SIG-M5 treated with dmso at 0.1 percent for 504 hours (cell line): ENCODE data around the gene NBPF20.
"Not testable (repeated sequence)": the region's sequence is repeated elsewhere in the genome, so short reads cannot be mapped to it uniquely, and the experiment has no call there.

ENCODE experiments used
- DNase-seq: peaks from one replicate; lab custom pipeline; 2025; ENCODE audit not compliant: unreplicated experiment; lab: John Stamatoyannopoulos, UW

NBPF20 gene

GRCh38 chr1:145425436-145426029 lies at the start of gene NBPF20:
TSS of gene NBPF20 (minus strand) at chr1:145425603. CDS start at chr1:145405272, 20,331 bp downstream.
- peak; percentile 74 for DNase-seq

GRCh38 chr1:145474837-145475368 lies 49.5 kb upstream of the NBPF20 start:
- DNase-seq: not testable (repeated sequence)

- not testable (repeated sequence) for DNase-seq
Measured at GRCh38 chr1:145472731-145473130, 47.3 kb upstream of the NBPF20 start.

- DNase-seq: not testable (repeated sequence)
Measured at GRCh38 chr1:145471365-145471764, 46.0 kb upstream of the NBPF20 start.

- peak; percentile 98 for DNase-seq
Measured at GRCh38 chr1:145465405-145466144, 40.2 kb upstream of the NBPF20 start.

- not testable (repeated sequence) for DNase-seq
Measured at GRCh38 chr1:145464708-145465336, 39.4 kb upstream of the NBPF20 start.

- DNase-seq: not testable (repeated sequence)
Measured at GRCh38 chr1:145464017-145464416, 38.6 kb upstream of the NBPF20 start.

GRCh38 chr1:145460684-145461083 lies 35.3 kb upstream of the NBPF20 start:
- DNase-seq: not testable (repeated sequence)

- not testable (repeated sequence) for DNase-seq
Measured at GRCh38 chr1:145460048-145460447, 34.6 kb upstream of the NBPF20 start.

GRCh38 chr1:145459591-145459990 lies 34.2 kb upstream of the NBPF20 start:
- not testable (repeated sequence) for DNase-seq

GRCh38 chr1:145459063-145459462 lies 33.7 kb upstream of the NBPF20 start:
- not testable (repeated sequence) for DNase-seq

- DNase-seq: not testable (repeated sequence)
Measured at GRCh38 chr1:145454824-145455177, 29.4 kb upstream of the NBPF20 start.

GRCh38 chr1:145453873-145454823 lies 28.7 kb upstream of the NBPF20 start:
- DNase-seq: not testable (repeated sequence)

- DNase-seq: not testable (repeated sequence)
Measured at GRCh38 chr1:145452506-145452905, 27.1 kb upstream of the NBPF20 start.

- not testable (repeated sequence) for DNase-seq
Measured at GRCh38 chr1:145451914-145452313, 26.5 kb upstream of the NBPF20 start.

- not testable (repeated sequence) for DNase-seq
Measured at GRCh38 chr1:145445219-145445618, 19.8 kb upstream of the NBPF20 start.

- not testable (repeated sequence) for DNase-seq
Measured at GRCh38 chr1:145442340-145442739, 16.9 kb upstream of the NBPF20 start.

GRCh38 chr1:145431363-145432256 lies 6.2 kb upstream of the NBPF20 start:
- not testable (repeated sequence) for DNase-seq

GRCh38 chr1:145430830-145431229 lies 5.4 kb upstream of the NBPF20 start:
- DNase-seq: not testable (repeated sequence)
